Heart left ventricle (tissue), 13 donors: Measurements from ENCODE around the gene TNK2.

ENCODE experiments used
- CTCF ChIP-seq, 12 donors: fragments of 200-600 bp; sonication (generic) in 4 of 12; IDR thresholded peaks; one replicate each; pipeline versions ENCODE4 v1.5.0 to v1.8.0; 2018 to 2022; ENCODE audit warnings: antibody characterized with exemption in 12 of 12, mild to moderate bottlenecking in 5 of 12
- POLR2A ChIP-seq, 2 donors: fragments of 450-650 bp; IDR thresholded peaks; one replicate each; pipeline ENCODE4 v1.6.1; 2017; ENCODE audit warnings: antibody characterized with exemption in 2 of 2, mild to moderate bottlenecking in 2 of 2, moderate library complexity in 2 of 2
- donor health status: ischemic (EF 13 %, LVEDD 7.1; RV severe dilation, severe dysfunction).
- donor health status: DM: no; HTN: yes; CAD: no.
- donor health status: DM: no; HTN: no; CAD: no.
- donor health status: ischemic (EF 25% LVEDD 6.9; RV normal size, moderate dysfunction).
- donor health status: ischemic (EF 25% LVEDD 5.7; RV mildly dilated, moderate dysfunction).
- donor health status: ischemic (EF 35%, LVEDD 5.7; RV mildly dilated, moderate dysfunction).
- donor health status: nonischemic (EF 11% LVEDD 7.7; RV severe dilation, severe dysfunction).
- donor health status: DM: yes; HTN: yes; CAD: no.
- donor health status: PGD.
- donor health status: ischemic (EF 29% LVEDD 5.4; RV normal size, mild dysfunction).
- donor health status: nonischemic (EF 23%, LVEDD 6.1; RV moderate dilation, normal function).

GRCh38 chr3:195817578-195818135, 90.7 kb downstream of the TNK2 start:
- TF ChIP-seq CTCF (IDR thresholded peaks at IDR 0.05): no peak
- TF ChIP-seq POLR2A (IDR thresholded peaks at IDR 0.05): no peak
